Spinal cord (tissue), 10 donors: ENCODE results near the gene GRIN2C. TPM values are rescaled to one million over a fixed set of nuclear protein-coding genes. Genes with fewer than 3 reads are reported as not detected.

Experiments used
- DNase-seq, 6 donors: peaks; one replicate each; pipeline versions ENCODE4 v3.0.0 to v3.0.0-alpha.2; 2013 to 2015; ENCODE audit warnings: low spot score in 6 of 6, low read depth in 4 of 6
- H3K27ac ChIP-seq: one replicate; pipeline ENCODE4 v1.5.1; 2013; ENCODE audit warnings: low read depth, low read length, control low read depth
- H3K27me3 ChIP-seq: one replicate; pipeline ENCODE4 v1.6.1; 2013; ENCODE audit warnings: low read length; ENCODE audit not compliant: control insufficient read depth, insufficient read depth
- H3K36me3 ChIP-seq: one replicate; pipeline ENCODE4 v1.6.1; 2013; ENCODE audit warnings: low read length; ENCODE audit not compliant: control insufficient read depth, insufficient read depth
- H3K4me1 ChIP-seq: one replicate; pipeline ENCODE4 v1.6.1; 2013; ENCODE audit warnings: low read length; ENCODE audit not compliant: control insufficient read depth, insufficient read depth
- H3K4me3 ChIP-seq: one replicate; pipeline ENCODE4 v1.5.1; 2013; ENCODE audit warnings: low read depth, low read length, control low read depth
- H3K9me3 ChIP-seq: one replicate; pipeline ENCODE4 v1.6.1; 2013; ENCODE audit warnings: low read length; ENCODE audit not compliant: control insufficient read depth, insufficient read depth
- WGBS: methylation state at CpG from one replicate; pipeline ENCODE4 v1.1.5; 2013; ENCODE audit warnings: missing lambda C conversion rate; ENCODE audit not compliant: insufficient coverage; 5-methylcytosine and 5-hydroxymethylcytosine counted together
- polyA plus RNA-seq, 2 donors: library from polyadenylated mRNA; unstranded; fragments of 120-200 nt; gene quantifications; one replicate each; pipeline ENCODE4 v1.2.1, GENCODE V29; 2013; ENCODE audit not compliant: insufficient read length in 2 of 2
- total RNA-seq, 2 donors: library from RNA; depleted of rRNA in 1 of 2; stranded (reverse); fragments of 120-200 nt in 1 of 2; fragments of >200 nt in 1 of 2; gene quantifications; one replicate each; pipeline versions ENCODE4 v1.2.3 to v1.2.4, GENCODE V29; 2013 to 2014
- donor health status: healthy.

The GRIN2C gene
- total and polyA plus RNA-seq, 4 donors = 1.5 to 3.5 (median 2.6) TPM

- WGBS = 4% methylated on average over 39 of the region's 44 CpGs
- Histone ChIP-seq H3K4me1 (peaks cover 44% of the 10 kb centered on the region), H3K27me3 (peaks cover 60% of the 10 kb centered on the region), H3K27ac (no peak overlapping the region), H3K9me3 (no peaks in the 10 kb centered on the region), H3K4me3 (no peak overlapping the region), H3K36me3 (peaks cover 18% of the 10 kb centered on the region)
- peak in 1 of 6 donors; percentile 42 for DNase-seq
These were observed 665 bp upstream of the GRIN2C start for GRCh38 chr17:74860229-74860871.

- Histone ChIP-seq H3K27ac (no peak overlapping the region), H3K36me3 (peaks cover 19% of the 10 kb centered on the region), H3K27me3 (peaks cover 72% of the 10 kb centered on the region), H3K9me3 (no peaks in the 10 kb centered on the region), H3K4me1 (peaks cover 39% of the 10 kb centered on the region), H3K4me3 (no peak overlapping the region)
- no peak for DNase-seq
- WGBS = 51% methylated on average over 12 of the region's 12 CpGs
These were observed 820 bp downstream of the GRIN2C start for GRCh38 chr17:74858672-74859458.

- Histone ChIP-seq H3K36me3 (peaks cover 8% of the 10 kb centered on the region), H3K4me3 (no peak overlapping the region), H3K9me3 (no peaks in the 10 kb centered on the region), H3K27ac (no peak overlapping the region), H3K4me1 (peaks cover 45% of the 10 kb centered on the region), H3K27me3 (peaks cover 84% of the 10 kb centered on the region)
- DNase-seq = peak in 1 of 6 donors; percentile 76
- WGBS = 78% methylated on average over 3 of the region's 4 CpGs
These were observed 2.5 kb downstream of the GRIN2C start for GRCh38 chr17:74857191-74857590.

GRCh38 chr17:74856112-74856511 lies 3.6 kb downstream of the GRIN2C start:
- H3K4me1 ChIP-seq = peaks cover 43% of the 10 kb centered on the region
- H3K27me3 ChIP-seq = peaks cover 86% of the 10 kb centered on the region
- H3K4me3 ChIP-seq = no peak overlapping the region
- WGBS = 61% methylated on average over 7 of the region's 7 CpGs
- H3K9me3 ChIP-seq = no peaks in the 10 kb centered on the region
- peak in 1 of 6 donors; percentile 57 for DNase-seq
- H3K27ac ChIP-seq = no peak overlapping the region
- H3K36me3 ChIP-seq = peaks cover 12% of the 10 kb centered on the region

- Histone ChIP-seq H3K27me3 (peaks cover 85% of the 10 kb centered on the region), H3K9me3 (no peaks in the 10 kb centered on the region), H3K4me3 (no peak overlapping the region), H3K36me3 (peaks cover 15% of the 10 kb centered on the region), H3K4me1 (peaks cover 35% of the 10 kb centered on the region), H3K27ac (no peak overlapping the region)
- 77% methylated on average over 4 of the region's 4 CpGs for WGBS
- DNase-seq = no peak
These were observed 4.4 kb downstream of the GRIN2C start for GRCh38 chr17:74855323-74855722.

- no peak overlapping the region for H3K27ac ChIP-seq
- no peaks in the 10 kb centered on the region for H3K9me3 ChIP-seq
- H3K4me1 ChIP-seq = peaks cover 29% of the 10 kb centered on the region
- H3K4me3 ChIP-seq = no peak overlapping the region
- WGBS = 84% methylated on average over 17 of the region's 17 CpGs
- H3K36me3 ChIP-seq = peaks cover 21% of the 10 kb centered on the region
- no peak for DNase-seq
- peaks cover 80% of the 10 kb centered on the region for H3K27me3 ChIP-seq
These were observed 4.9 kb downstream of the GRIN2C start for GRCh38 chr17:74854792-74855191.

- Histone ChIP-seq H3K4me1 (peaks cover 20% of the 10 kb centered on the region), H3K4me3 (no peak overlapping the region), H3K27ac (no peak overlapping the region), H3K27me3 (peaks cover 69% of the 10 kb centered on the region), H3K36me3 (peaks cover 27% of the 10 kb centered on the region), H3K9me3 (no peaks in the 10 kb centered on the region)
- 89% methylated on average over 7 of the region's 8 CpGs for WGBS
- no peak for DNase-seq
These were observed 6.0 kb downstream of the GRIN2C start for GRCh38 chr17:74853669-74854068.

- H3K36me3 ChIP-seq = peaks cover 27% of the 10 kb centered on the region
- WGBS = 9% methylated on average over 7 of the region's 9 CpGs
- no peaks in the 10 kb centered on the region for H3K9me3 ChIP-seq
- H3K4me1 ChIP-seq = peaks cover 19% of the 10 kb centered on the region
- DNase-seq = no peak
- no peak overlapping the region for H3K27ac ChIP-seq
- H3K4me3 ChIP-seq = no peak overlapping the region
- H3K27me3 ChIP-seq = peaks cover 64% of the 10 kb centered on the region
These were observed 6.7 kb downstream of the GRIN2C start for GRCh38 chr17:74853048-74853397.

GRCh38 chr17:74852237-74853047 lies 7.2 kb downstream of the GRIN2C start:
- peak overlapping the region; percentile 16 for H3K4me3 ChIP-seq
- no peaks in the 10 kb centered on the region for H3K9me3 ChIP-seq
- H3K36me3 ChIP-seq = peaks cover 29% of the 10 kb centered on the region
- peak in 2 of 6 donors; percentile 39 to 75 for DNase-seq
- peaks cover 19% of the 10 kb centered on the region for H3K4me1 ChIP-seq
- H3K27me3 ChIP-seq = peaks cover 58% of the 10 kb centered on the region
- no peak overlapping the region for H3K27ac ChIP-seq
- 7% methylated on average over 75 of the region's 76 CpGs for WGBS
